ENCODE results near the gene TRAF2.

Gene TRAF2

DNA sequence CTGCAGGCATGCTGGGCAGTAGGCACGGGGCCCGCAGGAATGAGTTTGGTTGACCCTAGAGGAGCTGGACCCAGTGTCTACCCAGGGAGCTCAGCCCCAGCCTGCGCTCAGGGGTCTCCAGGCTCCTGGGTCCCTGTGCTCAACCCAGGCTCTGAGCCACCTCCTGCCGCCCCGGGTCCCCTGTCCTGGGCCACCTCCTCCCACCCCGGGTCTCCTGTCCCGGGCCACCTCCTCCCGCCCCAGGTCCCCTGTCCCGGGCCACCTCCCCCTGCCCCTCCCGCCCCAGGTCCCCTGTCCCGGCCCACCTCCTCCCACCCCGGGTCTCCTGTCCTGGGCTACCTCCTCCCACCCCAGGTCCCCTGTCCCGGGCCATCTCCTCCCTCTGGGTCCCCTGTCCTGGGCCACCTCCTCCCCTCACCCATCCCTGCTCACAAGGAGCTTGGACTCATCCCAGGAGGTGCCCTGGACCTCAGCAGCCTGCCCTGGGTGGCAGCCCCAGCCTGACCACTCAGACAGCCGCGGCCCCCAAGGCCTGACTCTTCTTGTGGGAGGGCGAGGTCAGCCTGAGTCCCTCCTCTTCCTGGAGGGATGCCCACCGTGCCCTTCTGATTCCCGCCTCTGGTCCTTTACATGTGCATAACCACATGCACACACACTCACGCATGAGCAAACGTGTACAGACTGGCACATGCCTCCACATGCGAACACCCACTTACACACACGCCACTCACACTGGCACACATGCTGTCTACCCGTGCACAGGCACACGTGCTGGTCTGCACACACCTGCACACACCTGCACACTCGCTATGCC, 68.2 kb downstream of the TRAF2 start:
- FAIRE-seq (no peak), DNase-seq (ENCODE audit: insufficient read length, low spot score) (no peak)
- TF ChIP-seq PAX5 (IDR thresholded peaks at IDR 0.05; ENCODE audit: insufficient read depth, low read length, severe bottlenecking) (no peak), TAF1 (IDR thresholded peaks at IDR 0.05; ENCODE audit: low read depth, low read length) (no peak), POLR2A (IDR thresholded peaks at IDR 0.05; ENCODE audit: low read depth, low read length) (no peak), POU2F2 (IDR thresholded peaks at IDR 0.05; ENCODE audit: low read depth, low read length) (no peak), POLR2AphosphoS5 (IDR thresholded peaks at IDR 0.05; ENCODE audit: low read depth, low read length) (no peak), SPI1 (IDR thresholded peaks at IDR 0.05; ENCODE audit: low read depth, low read length) (no peak)

DNA sequence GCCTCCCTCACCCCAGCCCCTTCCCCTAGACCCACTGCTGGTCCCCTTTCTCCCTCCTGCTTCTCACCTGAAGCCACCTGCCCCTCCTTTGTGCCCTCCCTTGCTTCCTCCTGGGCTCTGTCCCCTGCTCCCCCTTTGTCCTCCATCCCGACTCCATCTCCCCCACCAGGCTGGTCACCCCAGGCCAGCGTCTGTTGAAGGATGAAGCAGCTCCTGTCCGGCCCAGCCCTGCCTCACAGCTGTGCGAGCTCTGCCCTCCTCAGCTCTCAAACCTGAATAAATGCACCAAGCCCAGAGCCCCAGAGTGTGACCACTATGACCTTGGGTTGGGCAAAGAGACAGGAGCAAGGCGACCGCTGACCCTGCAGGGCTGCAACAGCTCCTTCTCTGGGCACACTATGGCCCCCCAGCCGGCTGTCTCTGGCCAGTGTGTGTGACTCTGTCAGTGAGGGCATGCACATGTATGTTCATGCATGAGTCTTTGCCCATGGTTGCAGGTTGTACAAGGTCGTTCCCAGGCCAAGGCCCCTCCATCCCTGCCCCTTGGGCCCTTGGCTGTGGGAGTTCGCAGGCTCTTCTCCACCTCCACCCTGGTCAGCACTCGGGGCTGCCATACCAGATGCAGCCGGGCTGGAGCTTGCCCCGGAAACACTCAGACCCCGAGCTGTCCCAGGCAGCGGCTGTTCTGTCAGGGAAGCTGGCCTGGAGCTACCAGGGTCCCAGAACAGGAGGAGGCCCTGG, 69.1 kb downstream of the TRAF2 start:
- no peak for TF ChIP-seq POLR2A (IDR thresholded peaks at IDR 0.05; ENCODE audit: low read depth, low read length)
- no peak for TF ChIP-seq POLR2AphosphoS5 (IDR thresholded peaks at IDR 0.05; ENCODE audit: low read depth, low read length)
- TF ChIP-seq SPI1 (IDR thresholded peaks at IDR 0.05; ENCODE audit: low read depth, low read length): no peak
- no peak for FAIRE-seq
- DNase-seq (ENCODE audit: insufficient read length, low spot score): no peak

DNA sequence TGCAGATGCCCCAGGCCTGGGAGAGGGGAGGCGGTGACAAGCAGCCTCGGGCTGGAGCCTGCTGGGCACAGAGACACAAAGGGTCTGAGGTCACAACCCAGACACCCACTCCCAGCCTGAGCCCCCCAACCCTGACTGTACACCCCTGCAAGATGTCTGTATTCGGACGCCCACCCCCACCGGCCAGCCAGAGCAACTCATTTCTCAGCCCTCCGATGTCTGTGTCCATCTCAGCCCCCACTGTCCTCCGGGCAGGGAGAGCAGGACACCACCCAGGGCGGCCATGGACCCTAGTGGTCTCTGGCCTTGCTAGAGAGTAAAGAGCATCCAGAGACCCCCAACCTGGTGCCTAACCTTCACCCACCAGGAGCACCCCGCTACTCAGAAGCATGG, 69.6 kb downstream of the TRAF2 start:
- no peak for DNase-seq (ENCODE audit: insufficient read length, low spot score)
- no peak for FAIRE-seq
- no peak for TF ChIP-seq TAF1 (IDR thresholded peaks at IDR 0.05; ENCODE audit: low read depth, low read length)
- TF ChIP-seq POLR2AphosphoS5 (IDR thresholded peaks at IDR 0.05; ENCODE audit: low read depth, low read length): no peak
- no peak for TF ChIP-seq PAX5 (IDR thresholded peaks at IDR 0.05; ENCODE audit: insufficient read depth, low read length, severe bottlenecking)
- TF ChIP-seq POLR2A (IDR thresholded peaks at IDR 0.05; ENCODE audit: low read depth, low read length): no peak
- TF ChIP-seq SPI1 (IDR thresholded peaks at IDR 0.05; ENCODE audit: low read depth, low read length): no peak

DNA sequence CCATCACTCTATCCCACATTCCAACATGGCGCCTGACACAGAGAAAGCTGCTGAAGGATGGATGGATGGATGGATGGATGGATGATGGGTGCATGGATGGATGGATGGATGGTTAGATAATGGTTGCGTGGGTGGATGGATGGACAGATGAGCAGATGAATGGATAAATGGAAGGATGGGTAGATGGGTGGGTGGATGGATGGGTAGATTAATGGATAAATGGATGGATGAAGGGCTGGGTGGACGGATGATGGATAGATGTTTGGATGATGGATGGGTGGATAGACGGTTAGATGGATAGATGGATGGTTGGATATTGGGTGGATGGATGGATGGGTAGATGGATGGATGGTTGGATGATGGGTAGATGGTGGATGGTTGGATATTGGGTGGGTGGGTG, 70.3 kb downstream of the TRAF2 start:
- TF ChIP-seq POLR2A (IDR thresholded peaks at IDR 0.05; ENCODE audit: low read depth, low read length): no peak
- TF ChIP-seq PAX5 (IDR thresholded peaks at IDR 0.05; ENCODE audit: insufficient read depth, low read length, severe bottlenecking): no peak
- TF ChIP-seq POLR2AphosphoS5 (IDR thresholded peaks at IDR 0.05; ENCODE audit: low read depth, low read length): no peak
- TF ChIP-seq SPI1 (IDR thresholded peaks at IDR 0.05; ENCODE audit: low read depth, low read length): no peak
- TF ChIP-seq POU2F2 (IDR thresholded peaks at IDR 0.05; ENCODE audit: low read depth, low read length): no peak
- TF ChIP-seq TAF1 (IDR thresholded peaks at IDR 0.05; ENCODE audit: low read depth, low read length): no peak
- no peak for DNase-seq (ENCODE audit: insufficient read length, low spot score)
- no peak for FAIRE-seq

DNA sequence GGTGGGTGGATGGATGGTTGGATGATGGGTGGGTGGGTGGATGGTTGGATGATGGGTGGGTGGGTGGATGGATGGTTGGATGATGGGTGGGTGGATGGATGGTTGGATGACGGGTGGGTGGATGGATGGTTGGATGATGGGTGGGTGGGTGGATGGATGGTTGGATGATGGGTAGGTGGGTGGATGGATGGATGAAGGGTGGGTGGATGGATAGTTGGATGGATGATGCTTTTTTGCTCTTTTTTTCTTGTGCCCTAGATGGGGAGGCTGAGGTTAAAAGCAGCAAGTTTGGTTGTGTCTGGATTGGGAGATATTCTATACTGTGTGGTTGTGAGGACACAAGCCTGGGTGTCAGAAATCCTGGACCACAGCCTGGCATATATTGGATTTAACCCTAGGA, 71.1 kb downstream of the TRAF2 start:
- TF ChIP-seq PAX5 (IDR thresholded peaks at IDR 0.05; ENCODE audit: insufficient read depth, low read length, severe bottlenecking): no peak
- TF ChIP-seq TAF1 (IDR thresholded peaks at IDR 0.05; ENCODE audit: low read depth, low read length): no peak
- TF ChIP-seq SPI1 (IDR thresholded peaks at IDR 0.05; ENCODE audit: low read depth, low read length): no peak
- TF ChIP-seq POLR2AphosphoS5 (IDR thresholded peaks at IDR 0.05; ENCODE audit: low read depth, low read length): no peak
- no peak for TF ChIP-seq POU2F2 (IDR thresholded peaks at IDR 0.05; ENCODE audit: low read depth, low read length)
- no peak for TF ChIP-seq POLR2A (IDR thresholded peaks at IDR 0.05; ENCODE audit: low read depth, low read length)
- FAIRE-seq (no peak), DNase-seq (ENCODE audit: insufficient read length, low spot score) (no peak)

DNA sequence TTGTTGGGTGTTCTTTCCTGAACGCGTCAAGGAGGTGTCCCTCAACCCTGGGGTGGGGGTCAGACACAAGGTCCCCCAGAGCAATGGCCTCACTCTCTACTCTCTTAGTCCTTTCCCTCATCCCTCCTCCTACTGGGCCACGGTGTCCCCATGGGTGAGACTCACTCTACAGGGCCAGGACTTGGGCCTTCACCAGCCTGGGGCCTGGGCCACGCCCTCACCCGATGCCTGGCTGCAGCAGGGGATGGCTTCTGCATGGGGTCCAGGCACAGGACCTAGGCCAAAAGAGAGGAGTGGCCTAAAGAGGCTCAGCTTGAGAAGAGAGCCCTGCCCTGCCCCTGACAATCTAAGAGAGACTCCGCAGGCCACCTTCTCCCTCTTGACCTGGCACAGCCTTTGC, 71.6 kb downstream of the TRAF2 start:
- no peak for FAIRE-seq
- DNase-seq (ENCODE audit: insufficient read length, low spot score): no peak
- TF ChIP-seq PAX5 (IDR thresholded peaks at IDR 0.05; ENCODE audit: insufficient read depth, low read length, severe bottlenecking) (no peak), POLR2AphosphoS5 (IDR thresholded peaks at IDR 0.05; ENCODE audit: low read depth, low read length) (no peak), SPI1 (IDR thresholded peaks at IDR 0.05; ENCODE audit: low read depth, low read length) (no peak), POU2F2 (IDR thresholded peaks at IDR 0.05; ENCODE audit: low read depth, low read length) (no peak), POLR2A (IDR thresholded peaks at IDR 0.05; ENCODE audit: low read depth, low read length) (no peak), TAF1 (IDR thresholded peaks at IDR 0.05; ENCODE audit: low read depth, low read length) (no peak)

DNA sequence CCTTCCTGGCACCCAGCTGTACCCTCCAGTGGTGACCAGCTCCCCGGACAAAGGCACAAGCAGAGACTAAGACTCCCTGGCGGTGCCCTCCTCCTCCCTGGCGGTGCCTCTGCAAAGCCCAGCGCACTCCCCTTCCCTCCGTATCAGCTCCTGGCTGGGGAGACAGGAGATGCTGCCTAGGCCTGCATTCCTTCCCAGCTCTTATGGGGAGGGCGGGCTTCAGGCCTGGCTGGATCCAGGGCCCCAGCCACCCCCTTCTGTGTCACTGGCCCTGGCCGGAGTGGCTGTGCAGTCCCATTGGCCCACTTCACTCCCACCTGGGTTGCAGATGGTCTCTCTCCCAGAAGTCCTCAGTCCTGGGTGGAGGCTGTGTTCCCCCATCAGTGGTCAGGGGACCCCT, 72.2 kb downstream of the TRAF2 start:
- TF ChIP-seq POU2F2 (IDR thresholded peaks at IDR 0.05; ENCODE audit: low read depth, low read length): no peak
- no peak for TF ChIP-seq TAF1 (IDR thresholded peaks at IDR 0.05; ENCODE audit: low read depth, low read length)
- no peak for TF ChIP-seq POLR2A (IDR thresholded peaks at IDR 0.05; ENCODE audit: low read depth, low read length)
- no peak for TF ChIP-seq POLR2AphosphoS5 (IDR thresholded peaks at IDR 0.05; ENCODE audit: low read depth, low read length)
- no peak for TF ChIP-seq PAX5 (IDR thresholded peaks at IDR 0.05; ENCODE audit: insufficient read depth, low read length, severe bottlenecking)
- TF ChIP-seq SPI1 (IDR thresholded peaks at IDR 0.05; ENCODE audit: low read depth, low read length): no peak
- DNase-seq (ENCODE audit: insufficient read length, low spot score) (no peak), FAIRE-seq (no peak)

DNA sequence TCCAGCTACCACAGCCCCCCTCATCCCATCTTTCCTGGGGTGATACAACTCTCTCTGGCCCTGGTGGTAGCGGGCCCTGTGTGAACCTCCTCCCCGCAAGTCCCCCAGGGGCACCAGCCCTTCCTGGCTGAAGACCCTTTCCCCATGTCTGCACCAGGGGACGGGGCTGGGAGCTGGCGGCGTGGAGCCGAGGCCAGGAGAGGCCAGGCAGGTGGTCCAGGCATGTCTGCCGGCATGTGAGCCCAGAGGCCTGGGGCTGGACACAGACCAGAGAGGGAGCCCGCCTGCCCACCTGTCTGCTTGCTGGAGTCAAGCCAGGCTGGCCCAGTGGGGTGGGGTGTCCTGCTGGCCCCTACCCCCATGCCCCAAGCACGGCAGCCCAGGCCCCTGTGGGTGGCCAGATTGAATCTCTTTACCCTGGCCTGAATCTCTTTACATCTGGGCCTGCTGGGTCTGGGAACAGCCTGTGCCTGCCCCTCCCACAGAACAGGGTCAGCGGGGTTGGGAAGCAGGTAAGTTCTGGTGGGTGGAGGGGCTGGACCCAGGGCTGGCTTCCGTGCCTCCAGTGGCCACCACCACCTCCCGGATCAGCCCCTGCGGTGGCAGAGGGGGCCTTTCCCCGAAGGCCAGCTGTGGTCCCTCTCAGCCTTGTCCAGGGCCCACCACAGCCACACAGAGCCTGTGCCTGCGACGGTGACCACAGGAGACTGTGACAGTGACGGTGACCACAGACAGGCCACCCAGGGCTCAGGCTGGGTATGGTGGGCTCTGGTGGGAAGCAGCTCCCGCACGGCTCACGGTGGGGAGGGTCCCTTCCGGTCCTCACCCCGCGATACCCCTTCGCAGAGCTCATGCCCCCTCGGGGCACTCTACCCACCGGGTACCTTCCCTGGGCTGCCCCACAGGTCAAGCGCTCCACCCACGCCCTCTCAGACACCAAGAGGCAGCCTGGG, 72.9 kb downstream of the TRAF2 start:
- DNase-seq (ENCODE audit: insufficient read length, low spot score): no peak
- TF ChIP-seq PAX5 (IDR thresholded peaks at IDR 0.05; ENCODE audit: insufficient read depth, low read length, severe bottlenecking) (no peak), POLR2A (IDR thresholded peaks at IDR 0.05; ENCODE audit: low read depth, low read length) (no peak), POU2F2 (IDR thresholded peaks at IDR 0.05; ENCODE audit: low read depth, low read length) (no peak), POLR2AphosphoS5 (IDR thresholded peaks at IDR 0.05; ENCODE audit: low read depth, low read length) (no peak), TAF1 (IDR thresholded peaks at IDR 0.05; ENCODE audit: low read depth, low read length) (no peak), SPI1 (IDR thresholded peaks at IDR 0.05; ENCODE audit: low read depth, low read length) (no peak)
- FAIRE-seq: no peak
